H9 (cell line): Measurements from ENCODE around the gene LRIG1. TPM values are rescaled to one million over a fixed set of nuclear protein-coding genes. Genes with fewer than 3 reads are reported as not detected.

Experiments used
- DNase-seq: peaks from one replicate; pipeline ENCODE4 v3.0.0-alpha.2; 2017
- H2AFZ ChIP-seq: one replicate; pipeline ENCODE4 v1.6.1; 2013; ENCODE audit warnings: mild to moderate bottlenecking, low read length, control low read depth, moderate library complexity
- H2AK5ac ChIP-seq: 2 replicates; pipeline ENCODE4 v1.6.1; 2013; ENCODE audit warnings: low read length, control low read depth, mixed read lengths; ENCODE audit not compliant: insufficient read length
- H2BK120ac ChIP-seq: one replicate; pipeline ENCODE4 v1.6.1; 2013; ENCODE audit warnings: low read depth, mild to moderate bottlenecking, low read length, control low read depth, inconsistent platforms; ENCODE audit not compliant: poor library complexity, severe bottlenecking
- H2BK12ac ChIP-seq: 2 replicates; pipeline ENCODE4 v1.6.1; 2013; ENCODE audit warnings: low read length, control low read depth, mixed read lengths, low read depth; ENCODE audit not compliant: insufficient read length
- H2BK15ac ChIP-seq: 2 replicates; pipeline ENCODE4 v1.6.1; 2013; ENCODE audit warnings: low read depth, low read length, control low read depth
- H2BK20ac ChIP-seq: one replicate; pipeline ENCODE4 v1.6.1; 2013; ENCODE audit warnings: low read depth, mild to moderate bottlenecking, low read length, control low read depth, inconsistent platforms; ENCODE audit not compliant: poor library complexity, severe bottlenecking
- H2BK5ac ChIP-seq: 2 replicates; pipeline ENCODE4 v1.6.1; 2013; ENCODE audit warnings: low read length, control low read depth, mixed read lengths; ENCODE audit not compliant: insufficient read length
- H3K14ac ChIP-seq: 2 replicates; pipeline ENCODE4 v1.6.1; 2013; ENCODE audit warnings: low read length, control low read depth; ENCODE audit not compliant: insufficient read depth
- H3K18ac ChIP-seq: 2 replicates; pipeline ENCODE4 v1.6.1; 2013; ENCODE audit warnings: low read depth, mild to moderate bottlenecking, mixed read lengths, low read length, control low read depth; ENCODE audit not compliant: insufficient read length
- H3K23ac ChIP-seq: 2 replicates; pipeline ENCODE4 v1.6.1; 2013; ENCODE audit warnings: low read length, control low read depth, mixed read lengths, low read depth; ENCODE audit not compliant: insufficient read length
- H3K23me2 ChIP-seq: 2 replicates; pipeline ENCODE4 v1.6.1; 2013; ENCODE audit warnings: low read depth, mild to moderate bottlenecking, mixed read lengths, low read length, control low read depth; ENCODE audit not compliant: insufficient read length, poor library complexity, severe bottlenecking
- H3K27ac ChIP-seq: 2 replicates; pipeline ENCODE4 v1.5.1; 2013; ENCODE audit warnings: low read length, control low read depth, mixed read lengths, low read depth; ENCODE audit not compliant: insufficient read length
- H3K27me3 ChIP-seq: 2 replicates; pipeline ENCODE4 v1.6.1; 2013; ENCODE audit warnings: low read length, control low read depth, inconsistent platforms; ENCODE audit not compliant: insufficient read depth
- H3K4ac ChIP-seq: 2 replicates; pipeline ENCODE4 v1.6.1; 2013; ENCODE audit warnings: low read depth, mild to moderate bottlenecking, control low read depth, inconsistent platforms, low read length, moderate library complexity
- H3K4me1 ChIP-seq: 2 replicates; pipeline ENCODE4 v1.6.1; 2013; ENCODE audit warnings: low read length, control low read depth, inconsistent platforms; ENCODE audit not compliant: insufficient read depth
- H3K4me2 ChIP-seq: 2 replicates; pipeline ENCODE4 v1.6.1; 2013; ENCODE audit warnings: low read length, control low read depth, mixed read lengths; ENCODE audit not compliant: insufficient read length, insufficient read depth
- H3K56ac ChIP-seq: 2 replicates; pipeline ENCODE4 v1.6.1; 2013; ENCODE audit warnings: low read depth, mild to moderate bottlenecking, mixed read lengths, low read length, control low read depth; ENCODE audit not compliant: insufficient read length
- H3K79me1 ChIP-seq: 2 replicates; pipeline ENCODE4 v1.6.1; 2013; ENCODE audit warnings: low read depth, mild to moderate bottlenecking, moderate library complexity, low read length, control low read depth, inconsistent platforms; ENCODE audit not compliant: insufficient read depth, poor library complexity, severe bottlenecking
- H3K79me2 ChIP-seq: 2 replicates; pipeline ENCODE4 v1.6.1; 2013; ENCODE audit warnings: low read length, control low read depth, inconsistent platforms; ENCODE audit not compliant: insufficient read depth
- H3K9ac ChIP-seq: 2 replicates; pipeline ENCODE4 v1.6.1; 2013; ENCODE audit warnings: low read length, control low read depth, mixed read lengths; ENCODE audit not compliant: insufficient read length; ENCODE audit errors: extremely low read depth
- H3K9me3 ChIP-seq: one replicate; pipeline ENCODE4 v1.6.1; 2013; ENCODE audit warnings: low read depth, low read length, inconsistent platforms; ENCODE audit not compliant: control insufficient read depth
- H3T11ph ChIP-seq: one replicate; pipeline ENCODE4 v1.6.1; 2013; ENCODE audit warnings: mild to moderate bottlenecking, low read length, control low read depth, inconsistent platforms
- H4K20me1 ChIP-seq: one replicate; pipeline ENCODE4 v1.6.1; 2013; ENCODE audit not compliant: control insufficient read depth, insufficient read length, insufficient read depth
- H4K5ac ChIP-seq: 2 replicates; pipeline ENCODE4 v1.6.1; 2013; ENCODE audit warnings: low read depth, mild to moderate bottlenecking, mixed read lengths, low read length, control low read depth; ENCODE audit not compliant: insufficient read length
- H4K8ac ChIP-seq: replicated peaks from 2 replicates; pipeline ENCODE4 v1.6.1; 2013; ENCODE audit warnings: low read length, control low read depth, mixed read lengths, low read depth; ENCODE audit not compliant: insufficient read length
- H4K91ac ChIP-seq: 2 replicates; pipeline ENCODE4 v1.6.1; 2013; ENCODE audit warnings: low read depth, mild to moderate bottlenecking, moderate library complexity, mixed read lengths, low read length, control low read depth; ENCODE audit not compliant: insufficient read length
- H3K27ac Mint-ChIP-seq, 3 experiments: 2 replicates in 2 of 3; 3 replicates in 1 of 3; pipeline ENCODE4 v1.8.0; 2020 to 2021; ENCODE audit warnings: mixed read lengths in 3 of 3, mild to moderate bottlenecking in 1 of 3, moderate library complexity in 1 of 3
- H3K27me3 Mint-ChIP-seq: 2 replicates; pipeline ENCODE4 v1.8.0; 2021; ENCODE audit warnings: low read depth, mild to moderate bottlenecking, moderate library complexity, mixed read lengths
- H3K36me3 Mint-ChIP-seq, 3 experiments: 2 replicates in 2 of 3; 3 replicates in 1 of 3; pipeline ENCODE4 v1.8.0; 2020 to 2021; ENCODE audit warnings: low read depth in 3 of 3, mixed read lengths in 3 of 3; ENCODE audit not compliant: insufficient read depth in 1 of 3
- H3K4me1 Mint-ChIP-seq, 2 experiments: 2 replicates each; pipeline ENCODE4 v1.8.0; 2020; ENCODE audit warnings: mixed read lengths in 2 of 2
- H3K4me3 Mint-ChIP-seq, 2 experiments: 2 replicates in 1 of 2; 3 replicates in 1 of 2; pipeline ENCODE4 v1.8.0; 2020 to 2021; ENCODE audit warnings: mild to moderate bottlenecking in 2 of 2, mixed read lengths in 2 of 2, moderate library complexity in 1 of 2
- H3K9me3 Mint-ChIP-seq, 2 experiments: 2 replicates in 1 of 2; 3 replicates in 1 of 2; pipeline ENCODE4 v1.8.0; 2020; ENCODE audit warnings: mild to moderate bottlenecking in 2 of 2, mixed read lengths in 2 of 2, moderate library complexity in 1 of 2
- CTCF ChIP-seq: fragments of 200-600 bp; sonication (generic); conservative IDR thresholded peaks from 3 replicates; pipeline ENCODE4 v1.8.0; 2021; ENCODE audit warnings: antibody characterized with exemption, mild to moderate bottlenecking
- WGBS: extraction: QIAGEN DNeasy Blood & Tissue Kit; methylation state at CpG from one replicate; pipeline ENCODE4 v1.1.7; 2013; ENCODE audit warnings: missing lambda C conversion rate, low lambda C conversion rate, mixed read lengths; ENCODE audit not compliant: insufficient read length; ENCODE audit errors: extremely low coverage; 5-methylcytosine and 5-hydroxymethylcytosine counted together
- total RNA-seq: library from RNA; stranded (reverse); gene quantifications from 2 replicates; pipeline ENCODE4 v1.2.1, GENCODE V29; 2021

The LRIG1 gene
- total RNA-seq, 1 experiment from 2014 or later: 70.3 TPM

GRCh38 chr3:66482018-66482404 is 18.8 kb downstream of the LRIG1 start:
- Histone ChIP-seq H2BK5ac (no peak overlapping the region), H3K9me3 (no peaks in the 10 kb centered on the region), H3K27me3 (no peaks in the 10 kb centered on the region), H4K8ac (no peak overlapping the region), H3K79me1 (peaks cover 5% of the 10 kb centered on the region), H4K5ac (no peak overlapping the region), H3K23me2 (no peaks in the 10 kb centered on the region), H2AFZ (no peak overlapping the region), H2BK12ac (no peak overlapping the region), H3K14ac (no peak overlapping the region), H3K23ac (no peak overlapping the region), H4K20me1 (no peaks in the 10 kb centered on the region), H2BK120ac (no peak overlapping the region), H3K4ac (no peak overlapping the region), H2AK5ac (no peak overlapping the region), H4K91ac (no peak overlapping the region), H3K56ac (no peak overlapping the region), H2BK20ac (no peak overlapping the region), H3K9ac (no peak overlapping the region), H3K18ac (no peak overlapping the region), H2BK15ac (no peak overlapping the region), H3K4me2 (no peak overlapping the region), H3K27ac (no peak overlapping the region), H3K4me1 (peaks cover 53% of the 10 kb centered on the region), H3T11ph (no peak overlapping the region), H3K79me2 (peaks cover 89% of the 10 kb centered on the region; the same call in 1 of the 2 replicates)
- no peak for DNase-seq
- Mint-ChIP-seq H3K27me3 (no peaks in the 10 kb centered on the region), H3K9me3 (no peaks in the 10 kb centered on the region), H3K36me3 (peaks cover 2 to 19% (median 5%) of the 10 kb centered on the region in 3 experiments; a peak in 6 of 7 replicates), H3K4me3 (0 out of 5 replicates have a peak overlapping the region, but pooled peaks of 1 of the 2 experiments have one; percentile 41), H3K27ac (peak overlapping the region; percentile 38 to 84 (median 46); a peak in 3 of 7 replicates), H3K4me1 (peaks cover 42% of the 10 kb centered on the region in 2 experiments)
- WGBS: no CpG with 5 or more reads among the region's 6 CpGs
- TF ChIP-seq CTCF: no peak
